Liver (tissue), 9 donors: ENCODE data around the gene GRAMD2B. TPM values are rescaled to one million over a fixed set of nuclear protein-coding genes. Genes with fewer than 3 reads are reported as not detected.
A peak's percentile ranks its signal among the peaks of the same experiment; 100 is the strongest.

ENCODE experiments used
- DNase-seq: peaks from one replicate; pipeline ENCODE4 v3.0.0-alpha.2; 2017; ENCODE audit warnings: low spot score
- H3K27ac ChIP-seq, 2 donors: one replicate each; pipeline ENCODE4 v1.7.0; 2013; ENCODE audit warnings: inconsistent platforms in 2 of 2, low read length in 2 of 2, control low read depth in 1 of 2, low read depth in 1 of 2, mild to moderate bottlenecking in 1 of 2
- H3K27me3 ChIP-seq, 4 donors: one replicate each; pipeline versions ENCODE4 v1.6.1 to v1.7.0; 2013; ENCODE audit warnings: low read length in 3 of 4, inconsistent platforms in 1 of 4, mild to moderate bottlenecking in 1 of 4, moderate library complexity in 1 of 4; ENCODE audit not compliant: control insufficient read depth in 4 of 4, insufficient read depth in 4 of 4
- H3K36me3 ChIP-seq, 4 donors: one replicate each; pipeline versions ENCODE4 v1.6.1 to v1.7.0; 2013; ENCODE audit warnings: low read length in 3 of 4, mild to moderate bottlenecking in 3 of 4, low read depth in 1 of 4, moderate library complexity in 1 of 4; ENCODE audit not compliant: control insufficient read depth in 4 of 4, insufficient read depth in 3 of 4
- H3K4me1 ChIP-seq, 4 donors: one replicate each; pipeline versions ENCODE4 v1.6.1 to v1.7.0; 2013; ENCODE audit warnings: low read length in 3 of 4, mild to moderate bottlenecking in 3 of 4, moderate library complexity in 1 of 4; ENCODE audit not compliant: control insufficient read depth in 4 of 4, insufficient read depth in 4 of 4
- H3K4me3 ChIP-seq, 3 donors: one replicate each; pipeline versions ENCODE4 v1.6.1 to v1.7.0; 2013; ENCODE audit warnings: low read length in 3 of 3, control low read depth in 1 of 3, low read depth in 1 of 3, mild to moderate bottlenecking in 1 of 3
- H3K9ac ChIP-seq, 2 donors: one replicate each; pipeline ENCODE4 v1.7.0; 2013; ENCODE audit warnings: low read length in 2 of 2, mild to moderate bottlenecking in 2 of 2, moderate library complexity in 2 of 2, control low read depth in 1 of 2, low read depth in 1 of 2
- H3K9me3 ChIP-seq, 4 donors: one replicate each; pipeline versions ENCODE4 v1.6.1 to v1.7.0; 2013; ENCODE audit warnings: low read length in 3 of 4; ENCODE audit not compliant: control insufficient read depth in 4 of 4
- ATF3 ChIP-seq: IDR thresholded peaks from 2 replicates; pipeline ENCODE4 v1.6.1; 2016; ENCODE audit warnings: antibody characterized with exemption
- CTCF ChIP-seq: fragments of 150-350 bp; IDR thresholded peaks from 2 replicates; pipeline ENCODE4 v1.5.1; 2017; ENCODE audit warnings: improper control_type of control experiment, low read depth, low read length; ENCODE audit not compliant: missing input control
- EGR1 ChIP-seq, 2 donors: IDR thresholded peaks; 2 replicates each; pipeline ENCODE4 v1.6.1; 2016 to 2018; ENCODE audit warnings: antibody characterized with exemption in 2 of 2, low read depth in 2 of 2
- FOXA1 ChIP-seq: IDR thresholded peaks from 2 replicates; pipeline ENCODE4 v1.6.1; 2016; ENCODE audit warnings: antibody characterized with exemption
- FOXA2 ChIP-seq: IDR thresholded peaks from 2 replicates; pipeline ENCODE4 v1.6.1; 2016; ENCODE audit warnings: antibody characterized with exemption
- GABPA ChIP-seq, 2 donors: IDR thresholded peaks in 1 of 2; conservative IDR thresholded peaks in 1 of 2; 2 replicates each; pipeline ENCODE4 v1.6.1; 2016; ENCODE audit warnings: antibody characterized with exemption in 2 of 2, mild to moderate bottlenecking in 1 of 2, moderate library complexity in 1 of 2
- HNF4A ChIP-seq, 2 donors: conservative IDR thresholded peaks; 2 replicates each; pipeline ENCODE4 v1.6.1; 2016; ENCODE audit warnings: antibody characterized with exemption in 2 of 2, mild to moderate bottlenecking in 2 of 2
- MAX ChIP-seq: IDR thresholded peaks from 2 replicates; pipeline ENCODE4 v1.6.1; 2016; ENCODE audit warnings: antibody characterized with exemption
- NR2F2 ChIP-seq: IDR thresholded peaks from 2 replicates; pipeline ENCODE4 v1.6.1; 2016; ENCODE audit warnings: antibody characterized with exemption
- RAD21 ChIP-seq, 2 donors: IDR thresholded peaks; 2 replicates each; pipeline ENCODE4 v1.6.1; 2016; ENCODE audit warnings: antibody characterized with exemption in 2 of 2, mild to moderate bottlenecking in 2 of 2
- REST ChIP-seq: IDR thresholded peaks from 2 replicates; pipeline ENCODE4 v1.6.1; 2016; ENCODE audit warnings: antibody characterized with exemption, mild to moderate bottlenecking
- RXRA ChIP-seq, 2 donors: IDR thresholded peaks; 2 replicates each; pipeline ENCODE4 v1.6.1; 2017 to 2018; ENCODE audit warnings: antibody characterized with exemption in 2 of 2, mild to moderate bottlenecking in 1 of 2
- SP1 ChIP-seq: IDR thresholded peaks from 2 replicates; pipeline ENCODE4 v1.6.1; 2018; ENCODE audit warnings: antibody characterized with exemption, mild to moderate bottlenecking
- TAF1 ChIP-seq: conservative IDR thresholded peaks from 2 replicates; pipeline ENCODE4 v1.6.1; 2016; ENCODE audit warnings: antibody characterized with exemption, mild to moderate bottlenecking
- YY1 ChIP-seq: IDR thresholded peaks from 2 replicates; pipeline ENCODE4 v1.6.1; 2016; ENCODE audit warnings: antibody characterized with exemption, mild to moderate bottlenecking
- ZBTB33 ChIP-seq: IDR thresholded peaks from 2 replicates; pipeline ENCODE4 v1.6.1; 2016; ENCODE audit warnings: antibody characterized with exemption
- WGBS: extraction: QIAGEN DNeasy Blood & Tissue Kit; methylation state at CpG from one replicate; pipeline ENCODE4 v1.1.7; 2013; 5-methylcytosine and 5-hydroxymethylcytosine counted together
- polyA plus RNA-seq, 2 donors: library from polyadenylated mRNA; stranded (reverse) in 1 of 2; unstranded in 1 of 2; fragments of 200-250 nt in 1 of 2; fragments of >200 nt in 1 of 2; fragmentation: Nextera tagmentation in 1 of 2; extraction: Ambion mirVana in 1 of 2; gene quantifications; one replicate each; pipeline versions ENCODE4 v1.2.1 to v1.2.3, GENCODE V29; 2013 to 2015
- total RNA-seq, 2 donors: library from RNA; depleted of rRNA; stranded (reverse); fragments of >200 nt; gene quantifications; one replicate each; pipeline ENCODE4 v1.2.3, GENCODE V29; 2014
- donor health status: healthy.
- donor health status: healthy.
- donor health status: healthy.
- donor health status: healthy.
- donor health status: healthy.

The GRAMD2B gene
- total and polyA plus RNA-seq, 4 donors = 6.5 to 24.1 (median 13.5) TPM

- no peak for DNase-seq
- Histone ChIP-seq H3K9ac (no peak overlapping the region), H3K27me3 (no peaks in the 10 kb centered on the region), H3K4me3 (no peak overlapping the region), H3K36me3 (no peaks in the 10 kb centered on the region), H3K27ac (peak overlapping the region; percentile 1 to 9), H3K9me3 (no peaks in the 10 kb centered on the region), H3K4me1 (peaks cover 0 to 2% (median 0%) of the 10 kb centered on the region in 4 donors)
- TF ChIP-seq RXRA (IDR thresholded peaks at IDR 0.05) = no peak
- no peak for TF ChIP-seq FOXA1
- no peak for TF ChIP-seq MAX
- no peak for TF ChIP-seq FOXA2
- no peak for TF ChIP-seq TAF1
- no peak for TF ChIP-seq EGR1 (IDR thresholded peaks at IDR 0.05; ENCODE audit: low read depth in 2 of 2)
- no peak for TF ChIP-seq HNF4A (conservative IDR thresholded peaks at IDR 0.05)
- TF ChIP-seq YY1 = no peak
- no peak for TF ChIP-seq RAD21 (IDR thresholded peaks at IDR 0.05)
- TF ChIP-seq ATF3 = no peak
- no peak for TF ChIP-seq GABPA (IDR thresholded peaks at IDR 0.05 in 1 of 2, conservative IDR thresholded peaks at IDR 0.05 in 1 of 2)
- no peak for TF ChIP-seq CTCF
- TF ChIP-seq ZBTB33 = no peak
- no peak for TF ChIP-seq REST
- 91% methylated on average over 2 of the region's 2 CpGs for WGBS
These were observed 90.1 kb downstream of the GRAMD2B start for GRCh38 chr5:126513302-126513701.

GRCh38 chr5:126513703-126514102 is 90.5 kb downstream of the GRAMD2B start:
- Histone ChIP-seq H3K4me3 (no peak overlapping the region), H3K27me3 (no peaks in the 10 kb centered on the region), H3K27ac (peak overlapping the region; percentile 1 to 9), H3K9ac (no peak overlapping the region), H3K36me3 (no peaks in the 10 kb centered on the region), H3K4me1 (peaks cover 0 to under 1% (median 0%) of the 10 kb centered on the region in 4 donors), H3K9me3 (no peaks in the 10 kb centered on the region)
- WGBS = 85% methylated on average over 4 of the region's 4 CpGs
- DNase-seq = no peak
- peak; percentile 35 for TF ChIP-seq SP1
- no peak for TF ChIP-seq REST
- TF ChIP-seq YY1 = no peak
- peak; percentile 90 for TF ChIP-seq NR2F2
